Upper lobe of left lung (tissue), 6 donors: ENCODE results near the gene RGL4. TPM values are rescaled to one million over a fixed set of nuclear protein-coding genes. Genes with fewer than 3 reads are reported as not detected.

Source experiments
- ATAC-seq, 2 donors: fragments of 200-7000 bp; cut with Tn5 transposase; one replicate each; pipeline ENCODE4 v1.9.1; 2022; ENCODE audit warnings: mild to moderate bottlenecking in 2 of 2, moderate library complexity in 2 of 2; ENCODE audit not compliant: low FRiP score in 2 of 2
- DNase-seq, 2 donors: peaks; one replicate each; pipeline ENCODE4 v3.0.0-alpha.2; 2019 to 2020
- H3K27ac ChIP-seq, 4 donors: fragments of 200-600 bp; sonication (generic); one replicate each; pipeline ENCODE4 v1.5.1; 2016 to 2019
- H3K27me3 ChIP-seq, 4 donors: fragments of 200-600 bp; sonication (generic); one replicate each; pipeline ENCODE4 v1.5.1; 2017 to 2019
- H3K36me3 ChIP-seq, 4 donors: fragments of 200-600 bp; sonication (generic); one replicate each; pipeline ENCODE4 v1.5.1; 2016 to 2019
- H3K4me1 ChIP-seq, 4 donors: fragments of 200-600 bp; sonication (generic); one replicate each; pipeline ENCODE4 v1.5.1; 2018 to 2019
- H3K4me3 ChIP-seq, 4 donors: fragments of 200-600 bp; sonication (generic); one replicate each; pipeline ENCODE4 v1.5.1; 2017 to 2019; ENCODE audit warnings: mild to moderate bottlenecking in 2 of 4, moderate library complexity in 1 of 4
- H3K9me3 ChIP-seq, 4 donors: fragments of 200-600 bp; sonication (generic); one replicate each; pipeline ENCODE4 v1.5.1; 2018 to 2019
- CTCF ChIP-seq, 6 experiments: fragments of 450-650 bp in 4 of 6; fragments of 200-600 bp in 2 of 6; sonication (generic) in 2 of 6; IDR thresholded peaks; one replicate each; pipeline ENCODE4 v1.5.1; 2016 to 2019; ENCODE audit warnings: antibody characterized with exemption in 6 of 6
- EP300 ChIP-seq, 4 donors: sonication (generic); formaldehyde crosslinking; IDR thresholded peaks; one replicate each; pipeline ENCODE4 v1.5.1; 2017; ENCODE audit warnings: antibody characterized with exemption in 4 of 4, control low read depth in 2 of 4
- POLR2A ChIP-seq, 4 donors: fragments of 450-650 bp; IDR thresholded peaks; one replicate each; pipeline ENCODE4 v1.5.1; 2016 to 2017; ENCODE audit warnings: antibody characterized with exemption in 4 of 4, mild to moderate bottlenecking in 2 of 4
- POLR2AphosphoS5 ChIP-seq, 2 donors: sonication (generic); formaldehyde crosslinking; IDR thresholded peaks; one replicate each; pipeline ENCODE4 v1.5.1; 2017; ENCODE audit warnings: antibody characterized with exemption in 2 of 2
- WGBS, 2 donors: methylation state at CpG; one replicate each; pipeline ENCODE4 v1.1.5; 2017 to 2018; 5-methylcytosine and 5-hydroxymethylcytosine counted together
- total RNA-seq, 6 donors: library from RNA; depleted of rRNA in 4 of 6; stranded (reverse); fragments of >200 nt in 4 of 6; gene quantifications; one replicate each; pipeline versions ENCODE4 v1.1.0 to v1.2.1, GENCODE V29; 2016 to 2021
- donor health status: DM: no; HTN: no; CAD: no; lungs with moderate emphysema.
- donor health status: DM: no; HTN: yes; CAD: no; lungs with severe emphysema.

Gene RGL4
- total RNA-seq, 6 donors from 2014 or later = 0.67 to 4.0 (median 2.6) TPM; not detected in 1

- no peak for DNase-seq
- no peaks in the 10 kb centered on the region for H3K9me3 ChIP-seq
- 93 to 99% methylated on average over 8 of the region's 8 CpGs for WGBS, 2 donors
- H3K27ac ChIP-seq = no peak overlapping the region
- no peaks in the 10 kb centered on the region for H3K27me3 ChIP-seq
- ATAC-seq = no peak
- H3K4me1 ChIP-seq = no peaks in the 10 kb centered on the region
- peaks cover 0 to 32% (median 20%) of the 10 kb centered on the region in 4 donors for H3K36me3 ChIP-seq
- H3K4me3 ChIP-seq = no peak overlapping the region
- TF ChIP-seq EP300 (IDR thresholded peaks at IDR 0.05) = no peak
- no peak for TF ChIP-seq POLR2A (IDR thresholded peaks at IDR 0.05)
- TF ChIP-seq CTCF (IDR thresholded peaks at IDR 0.05) = no peak
- no peak for TF ChIP-seq POLR2AphosphoS5 (IDR thresholded peaks at IDR 0.05)
These were observed 7.3 kb upstream of the RGL4 start for GRCh38 chr22:23683545-23683944.

- WGBS, 2 donors = 78 to 98% methylated on average over 5 of the region's 6 CpGs
- Histone ChIP-seq H3K36me3 (peaks cover 0 to 32% (median 20%) of the 10 kb centered on the region in 4 donors), H3K4me1 (no peaks in the 10 kb centered on the region), H3K27me3 (no peaks in the 10 kb centered on the region), H3K9me3 (no peaks in the 10 kb centered on the region), H3K27ac (no peak overlapping the region), H3K4me3 (no peak overlapping the region)
- peak in 1 of 2 donors; percentile 41 for ATAC-seq
- TF ChIP-seq POLR2A (IDR thresholded peaks at IDR 0.05) = no peak
- no peak for TF ChIP-seq EP300 (IDR thresholded peaks at IDR 0.05)
- TF ChIP-seq POLR2AphosphoS5 (IDR thresholded peaks at IDR 0.05) = no peak
- TF ChIP-seq CTCF (IDR thresholded peaks at IDR 0.05) = no peak
- DNase-seq = no peak
These were observed 6.8 kb upstream of the RGL4 start for GRCh38 chr22:23684026-23684425.

- no peak overlapping the region for H3K4me3 ChIP-seq
- WGBS, 2 donors = 88 to 98% methylated on average over 7 to 8 of the region's 8 CpGs
- ATAC-seq (peak in 1 of 2 donors; percentile 68), DNase-seq (no peak)
- H3K36me3 ChIP-seq = peaks cover 0 to 38% (median 20%) of the 10 kb centered on the region in 4 donors
- TF ChIP-seq POLR2AphosphoS5 (IDR thresholded peaks at IDR 0.05) = no peak
- no peak for TF ChIP-seq POLR2A (IDR thresholded peaks at IDR 0.05)
- TF ChIP-seq CTCF (IDR thresholded peaks at IDR 0.05) = no peak
- H3K9me3 ChIP-seq = no peaks in the 10 kb centered on the region
- no peaks in the 10 kb centered on the region for H3K27me3 ChIP-seq
- H3K4me1 ChIP-seq = no peaks in the 10 kb centered on the region
- no peak overlapping the region for H3K27ac ChIP-seq
These were observed 6.2 kb upstream of the RGL4 start for GRCh38 chr22:23684561-23685031.

GRCh38 chr22:23685205-23685784, 5.5 kb upstream of the RGL4 start:
- Histone ChIP-seq H3K27me3 (no peaks in the 10 kb centered on the region), H3K9me3 (no peaks in the 10 kb centered on the region), H3K4me3 (no peak overlapping the region), H3K4me1 (no peaks in the 10 kb centered on the region), H3K36me3 (peaks cover 2 to 38% (median 22%) of the 10 kb centered on the region in 4 donors), H3K27ac (no peak overlapping the region)
- ATAC-seq = no peak
- no peak for DNase-seq
- no peak for TF ChIP-seq CTCF (IDR thresholded peaks at IDR 0.05)
- TF ChIP-seq POLR2A (IDR thresholded peaks at IDR 0.05) = no peak
- no peak for TF ChIP-seq POLR2AphosphoS5 (IDR thresholded peaks at IDR 0.05)
- TF ChIP-seq EP300 (IDR thresholded peaks at IDR 0.05) = no peak
- WGBS, 2 donors = 99 to 100% methylated on average over 2 to 5 of the region's 5 CpGs
